OCI-LY7 (cell line): ENCODE data around the gene FREM3. TPM values are rescaled to one million over a fixed set of nuclear protein-coding genes. Genes with fewer than 3 reads are reported as not detected.

ENCODE experiments used
- BruUV-seq: library from RNA; stranded (reverse); fragments of 400-500 nt; replicated peaks from 2 replicates; lab custom pipeline; 2021; lab: Mats Ljungman, UMichigan
- CTCF ChIA-PET: fragments of 300-600 bp; sonication (Branson Sonifier 250); formaldehyde crosslinking; loops from one replicate; lab custom pipeline; 2022; ENCODE audit warnings: antibody characterized with exemption; ENCODE audit not compliant: unreplicated experiment; lab: Charles Lee
- POLR2A ChIA-PET: fragments of 300-600 bp; sonication (Branson Sonifier 250); formaldehyde crosslinking; loops from one replicate; lab custom pipeline; 2022; ENCODE audit warnings: antibody characterized with exemption; lab: Charles Lee
- DNase-seq: peaks from one replicate; pipeline ENCODE4 v3.0.0-alpha.2; 2015; ENCODE audit warnings: low spot score
- H2AFZ ChIP-seq: fragments of 200-600 bp; sonication (generic), shearing (Covaris generic); 2 replicates; pipeline ENCODE4 v1.6.1; 2014; ENCODE audit warnings: mild to moderate bottlenecking, antibody characterized with exemption, low read length, moderate library complexity
- H3K27ac ChIP-seq: fragments of 200-600 bp; sonication (generic); 2 replicates; pipeline ENCODE4 v1.5.1; 2014; ENCODE audit warnings: mixed run types, low read depth, mild to moderate bottlenecking, moderate library complexity, low read length, inconsistent platforms; ENCODE audit not compliant: poor library complexity, severe bottlenecking
- H3K36me3 ChIP-seq: fragments of 200-600 bp; sonication (generic); 2 replicates; pipeline ENCODE4 v1.6.1; 2014; ENCODE audit warnings: mild to moderate bottlenecking, antibody characterized with exemption, low read length, moderate library complexity, mixed read lengths; ENCODE audit not compliant: insufficient read depth
- H3K4me1 ChIP-seq: fragments of 200-600 bp; sonication (generic); 2 replicates; pipeline ENCODE4 v1.5.1; 2014; ENCODE audit warnings: mild to moderate bottlenecking, low read length; ENCODE audit not compliant: insufficient read depth, poor library complexity, severe bottlenecking
- H3K4me2 ChIP-seq: fragments of 200-600 bp; sonication (generic); 2 replicates; pipeline ENCODE4 v1.6.1; 2014; ENCODE audit warnings: mild to moderate bottlenecking, low read length
- H3K4me3 ChIP-seq: fragments of 200-600 bp; sonication (generic); 2 replicates; pipeline ENCODE4 v1.5.1; 2014; ENCODE audit warnings: mild to moderate bottlenecking, low read depth, low read length; ENCODE audit not compliant: poor library complexity, severe bottlenecking
- H3K79me2 ChIP-seq: fragments of 200-600 bp; sonication (generic); 2 replicates; pipeline ENCODE4 v1.6.1; 2016; ENCODE audit warnings: low read depth, mild to moderate bottlenecking, low read length, moderate library complexity, mixed read lengths; ENCODE audit not compliant: insufficient read depth
- H3K9me2 ChIP-seq: fragments of 200-600 bp; sonication (generic); 2 replicates; pipeline ENCODE4 v1.6.1; 2016; ENCODE audit warnings: mild to moderate bottlenecking, low read length, mixed read lengths; ENCODE audit not compliant: insufficient read depth
- H3K9me3 ChIP-seq: fragments of 200-600 bp; sonication (generic); 2 replicates; pipeline ENCODE4 v1.6.1; 2014; ENCODE audit warnings: mild to moderate bottlenecking, mixed run types, low read length, mixed read lengths
- H4K20me1 ChIP-seq: fragments of 200-600 bp; sonication (generic); 2 replicates; pipeline ENCODE4 v1.6.1; 2014; ENCODE audit warnings: mild to moderate bottlenecking, antibody characterized with exemption, low read length, moderate library complexity, mixed read lengths; ENCODE audit not compliant: insufficient read depth
- CTCF ChIP-seq: fragments of 200-600 bp; sonication (generic); conservative IDR thresholded peaks from 2 replicates; pipeline ENCODE4 v1.5.1; 2014; ENCODE audit warnings: mild to moderate bottlenecking, antibody characterized with exemption, low read length, moderate library complexity, mixed read lengths
- EZH2phosphoT487 ChIP-seq: fragments of 200-600 bp; sonication (generic); IDR thresholded peaks from 2 replicates; pipeline ENCODE4 v1.6.1; 2018; ENCODE audit warnings: low read depth, borderline replicate concordance, mild to moderate bottlenecking, mixed run types, antibody characterized with exemption, low read length, moderate library complexity, mixed read lengths
- intact Hi-C: fragments of 100-400 bp; cut with micrococcal nuclease; formaldehyde crosslinking; loops from one replicate; pipeline ENCODE4 v1.10.0; 2022; ENCODE audit not compliant: unreplicated experiment
- total RNA-seq, 2 experiments: library from RNA; depleted of rRNA in 1 of 2; stranded (reverse); fragments of >200 nt in 1 of 2; shearing (Covaris generic) in 1 of 2; gene quantifications; 2 replicates each; pipeline ENCODE4 v1.2.3, GENCODE V29; 2014 to 2022

The FREM3 gene
- total RNA-seq, 2 experiments from 2014 or later: not detected

- BruUV-seq: no TSS peak
- H3K27ac ChIP-seq: no peak overlapping the region
- ChIA-PET CTCF (no interaction called here), POLR2A (no interaction called here)
- H4K20me1 ChIP-seq: no peaks in the 10 kb centered on the region
- no peak overlapping the region for H2AFZ ChIP-seq
- intact Hi-C loops: no loop called here
- no peak overlapping the region for H3K4me3 ChIP-seq
- H3K9me2 ChIP-seq: no peaks in the 10 kb centered on the region
- TF ChIP-seq CTCF (no peak), EZH2phosphoT487 (no peak)
- H3K79me2 ChIP-seq: no peaks in the 10 kb centered on the region
- H3K4me2 ChIP-seq: no peak overlapping the region
- no peaks in the 10 kb centered on the region for H3K4me1 ChIP-seq
- H3K36me3 ChIP-seq: no peaks in the 10 kb centered on the region
- H3K9me3 ChIP-seq: no peaks in the 10 kb centered on the region
- DNase-seq: no peak
These were observed 91.0 kb downstream of the FREM3 start for GRCh38 chr4:143609492-143609891.

GRCh38 chr4:143606480-143606879, 94.0 kb downstream of the FREM3 start:
- H3K9me3 ChIP-seq: no peaks in the 10 kb centered on the region
- intact Hi-C loops: no loop called here

More at GRCh38 chr4:143606480-143606879, 94.0 kb downstream of the FREM3 start:
- H3K79me2 ChIP-seq: no peaks in the 10 kb centered on the region
- TF ChIP-seq EZH2phosphoT487: no peak
- no peak for TF ChIP-seq CTCF
- no peaks in the 10 kb centered on the region for H3K36me3 ChIP-seq
- DNase-seq: no peak
- H3K4me1 ChIP-seq: no peaks in the 10 kb centered on the region
- no peak overlapping the region for H3K4me2 ChIP-seq
- no peaks in the 10 kb centered on the region for H4K20me1 ChIP-seq
- H3K27ac ChIP-seq: no peak overlapping the region
- no peaks in the 10 kb centered on the region for H3K9me2 ChIP-seq
- CTCF ChIA-PET: no interaction called here
- no peak overlapping the region for H3K4me3 ChIP-seq
- POLR2A ChIA-PET: no interaction called here
- no TSS peak for BruUV-seq
- no peak overlapping the region for H2AFZ ChIP-seq
